HG02763 (cell line): ENCODE measurements around the gene GSTT4.
"Not testable (repeated sequence)": the region's sequence is repeated elsewhere in the genome, so short reads cannot be mapped to it uniquely, and the experiment has no call there.

ENCODE experiments used
- ATAC-seq: cut with Tn5 transposase; IDR thresholded peaks from one replicate; pipeline ENCODE4 v1.9.1; 2021; ENCODE audit warnings: mild to moderate bottlenecking, moderate library complexity; ENCODE audit not compliant: unreplicated experiment

Gene GSTT4

GRCh38 chr22:24025475-24025874 lies 20.2 kb upstream of the GSTT4 start:
- ATAC-seq: no peak

- no peak for ATAC-seq
Measured at GRCh38 chr22:24024354-24024753, 19.1 kb upstream of the GSTT4 start.

DNA sequence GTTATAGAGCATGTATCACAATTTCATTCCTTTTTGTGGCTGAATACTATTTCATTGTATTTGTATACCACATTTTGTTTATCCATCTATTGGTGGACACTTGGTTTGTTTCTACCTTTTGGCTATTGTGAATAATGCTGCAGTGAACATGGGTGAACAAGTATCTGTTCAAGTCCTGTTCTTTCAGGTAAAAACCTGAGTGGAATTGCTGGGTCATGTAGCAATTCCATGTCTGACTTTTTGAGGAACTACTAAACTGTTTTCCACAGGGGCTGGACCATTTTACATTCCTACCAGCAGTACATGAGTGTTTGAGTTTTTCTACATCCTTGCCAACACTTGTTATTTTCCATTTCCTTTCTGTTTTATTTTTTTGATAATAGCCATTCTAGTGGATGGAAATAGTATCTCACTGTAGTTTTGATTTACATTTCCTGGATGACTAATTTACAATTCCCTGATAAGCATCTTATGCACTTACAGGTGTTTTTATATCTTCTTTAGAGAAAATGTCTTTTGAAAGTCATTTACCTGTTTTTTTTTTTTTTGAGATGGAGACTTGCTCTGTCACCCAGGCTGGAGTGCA lies 18.0 kb upstream of the GSTT4 start:
- ATAC-seq: no peak

DNA sequence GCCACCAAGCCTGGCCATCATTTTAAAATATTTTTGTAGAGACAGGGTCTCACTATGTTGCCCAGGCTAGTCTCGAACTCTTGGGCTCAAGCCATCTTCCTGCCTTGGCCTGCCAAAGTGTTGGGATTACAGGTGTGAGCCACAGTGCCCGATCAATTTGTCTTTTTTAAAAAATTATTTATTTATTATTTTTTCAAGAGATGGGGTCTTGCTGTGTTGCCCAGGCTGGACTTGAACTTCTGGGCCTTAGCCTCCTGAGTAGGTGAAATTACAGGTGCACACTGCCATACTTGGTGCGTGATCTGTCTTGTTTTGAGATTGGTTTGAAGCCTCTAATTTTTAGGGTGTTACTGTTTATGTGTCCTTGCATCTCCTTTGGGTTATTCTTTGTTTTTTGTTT lies 16.1 kb upstream of the GSTT4 start:
- ATAC-seq: no peak

DNA sequence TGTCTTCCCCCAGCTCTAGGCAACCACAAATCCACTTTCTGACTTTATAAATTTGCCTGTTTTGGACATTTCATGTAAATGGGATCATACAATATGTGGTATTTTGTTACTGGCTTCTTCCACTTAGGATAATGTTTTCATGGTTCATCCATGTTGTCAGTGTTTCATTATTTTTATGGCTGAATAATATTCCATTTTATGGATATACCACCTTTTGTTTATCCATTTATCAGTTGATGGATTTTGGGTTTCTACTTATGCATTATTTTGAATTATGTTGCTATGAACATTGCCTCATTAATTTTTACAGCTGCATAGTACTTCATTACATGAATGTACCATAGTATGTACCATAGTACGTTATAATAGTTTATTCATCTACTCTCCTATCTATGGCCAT lies 10.9 kb upstream of the GSTT4 start:
- no peak for ATAC-seq

- ATAC-seq: no peak
Measured at GRCh38 chr22:24011735-24012068, 6.4 kb upstream of the GSTT4 start.

DNA sequence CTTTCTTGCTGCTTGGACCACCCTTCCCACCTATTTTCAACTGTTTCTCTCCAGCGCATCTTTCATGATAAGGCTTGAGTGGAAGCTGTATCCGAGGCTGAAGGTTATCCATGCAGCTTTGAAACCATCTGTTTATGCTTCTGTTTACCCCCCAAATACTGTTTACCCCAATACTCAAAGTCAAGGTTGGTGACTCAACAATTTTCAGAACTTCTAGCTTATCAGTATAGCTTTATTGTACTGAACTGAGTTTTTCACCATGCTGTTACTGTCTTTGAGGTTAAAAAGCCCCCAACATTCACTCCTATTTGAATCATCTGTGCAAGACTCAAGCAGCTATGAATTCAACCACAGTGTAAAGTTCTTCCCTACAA lies 4.8 kb upstream of the GSTT4 start:
- no peak for ATAC-seq

- no peak for ATAC-seq
Measured at GRCh38 chr22:24009227-24010017, 4.2 kb upstream of the GSTT4 start.

DNA sequence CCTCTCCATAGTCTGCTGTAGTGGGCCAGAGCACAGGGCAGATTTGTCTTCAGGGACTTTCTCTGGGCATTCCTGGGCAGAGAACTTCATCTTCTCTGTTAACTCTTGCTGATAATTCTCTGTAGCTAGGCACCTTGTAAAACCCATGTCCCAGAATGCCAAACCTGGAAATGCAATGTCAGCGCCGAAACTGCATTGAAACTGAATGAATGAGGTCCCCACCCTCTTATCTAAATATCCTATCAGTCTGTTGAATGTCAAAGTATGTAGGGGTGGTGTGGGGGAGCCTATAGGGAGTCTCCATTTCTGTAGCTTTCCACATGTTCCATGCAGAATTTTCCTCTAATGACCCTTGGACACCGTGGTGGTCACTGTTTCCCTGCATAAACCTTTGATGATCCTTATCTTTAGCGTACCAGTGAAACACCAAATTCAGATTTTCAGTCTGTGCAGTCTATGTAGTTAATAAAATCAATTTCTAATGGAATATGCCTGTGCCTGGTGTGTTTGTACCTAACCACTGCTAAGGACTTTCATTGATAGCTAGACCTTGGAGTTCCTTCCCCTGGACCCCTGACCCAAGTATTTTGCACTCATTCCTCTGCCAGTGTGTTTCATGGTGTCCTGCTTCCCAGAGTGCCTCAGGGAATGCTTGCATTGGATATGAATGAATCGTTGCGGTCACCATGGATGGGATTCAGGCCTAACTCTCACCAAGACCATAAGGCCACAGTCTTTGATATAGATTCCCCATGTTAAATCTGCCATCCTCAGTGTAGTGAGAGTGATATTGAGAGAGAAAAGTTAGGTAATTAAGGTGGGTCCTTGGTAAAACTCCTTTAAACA lies 3.4 kb upstream of the GSTT4 start:
- no peak for ATAC-seq

GRCh38 chr22:24008022-24008283 lies 2.7 kb upstream of the GSTT4 start:
- ATAC-seq: no peak

DNA sequence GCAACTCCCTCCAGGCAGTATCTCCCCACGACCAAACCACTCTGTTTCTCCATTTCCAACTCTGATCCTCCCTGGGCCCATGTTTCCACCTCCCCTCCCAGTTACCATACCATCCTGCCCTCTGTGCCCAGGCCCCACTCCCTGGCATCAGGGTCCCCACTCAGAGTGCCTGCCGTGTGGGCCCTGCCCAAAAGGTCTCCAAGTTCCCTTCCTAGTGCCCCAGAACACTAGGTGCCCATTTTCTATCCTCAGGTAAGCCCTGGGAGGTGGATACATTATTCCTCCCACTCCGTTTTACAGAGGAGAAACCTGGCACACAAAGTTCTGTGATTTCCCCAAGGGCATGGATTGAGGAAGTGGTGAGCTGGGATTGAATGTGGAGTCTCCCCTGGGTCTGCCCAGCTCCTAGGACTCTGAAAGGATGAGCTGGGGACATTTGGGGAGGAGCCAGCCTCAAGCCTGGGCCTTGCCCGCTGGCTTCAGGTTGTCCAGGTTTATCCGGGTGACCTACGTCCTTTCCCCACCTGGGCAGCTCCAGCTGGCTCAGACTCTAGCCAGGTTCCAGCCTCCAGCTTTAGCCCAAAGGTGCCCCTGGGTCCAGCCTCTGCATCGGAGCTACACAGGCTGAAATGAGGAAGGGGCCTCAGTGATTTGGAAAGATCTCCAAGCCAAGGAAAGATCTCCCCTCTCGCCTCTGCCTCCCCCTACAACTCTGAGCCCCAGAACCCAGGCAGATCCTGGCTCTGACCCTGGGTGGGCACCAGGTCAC lies 2.2 kb upstream of the GSTT4 start:
- no peak for ATAC-seq

DNA sequence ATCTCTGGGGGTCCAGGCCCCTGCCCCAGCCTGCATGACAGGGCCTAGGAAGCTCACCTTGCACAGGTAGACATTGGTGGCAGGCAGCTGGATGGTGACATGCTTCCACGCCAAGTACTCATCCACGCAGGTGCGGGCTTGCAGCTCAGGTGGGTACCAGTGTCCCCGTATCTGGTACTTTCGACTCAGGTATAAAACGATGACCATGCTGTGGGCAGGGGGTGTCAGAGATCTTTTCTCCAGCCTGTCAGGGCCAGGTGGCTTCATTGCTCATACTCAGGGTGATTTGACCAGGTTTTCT lies 1.6 kb upstream of the GSTT4 start:
- ATAC-seq: no peak

DNA sequence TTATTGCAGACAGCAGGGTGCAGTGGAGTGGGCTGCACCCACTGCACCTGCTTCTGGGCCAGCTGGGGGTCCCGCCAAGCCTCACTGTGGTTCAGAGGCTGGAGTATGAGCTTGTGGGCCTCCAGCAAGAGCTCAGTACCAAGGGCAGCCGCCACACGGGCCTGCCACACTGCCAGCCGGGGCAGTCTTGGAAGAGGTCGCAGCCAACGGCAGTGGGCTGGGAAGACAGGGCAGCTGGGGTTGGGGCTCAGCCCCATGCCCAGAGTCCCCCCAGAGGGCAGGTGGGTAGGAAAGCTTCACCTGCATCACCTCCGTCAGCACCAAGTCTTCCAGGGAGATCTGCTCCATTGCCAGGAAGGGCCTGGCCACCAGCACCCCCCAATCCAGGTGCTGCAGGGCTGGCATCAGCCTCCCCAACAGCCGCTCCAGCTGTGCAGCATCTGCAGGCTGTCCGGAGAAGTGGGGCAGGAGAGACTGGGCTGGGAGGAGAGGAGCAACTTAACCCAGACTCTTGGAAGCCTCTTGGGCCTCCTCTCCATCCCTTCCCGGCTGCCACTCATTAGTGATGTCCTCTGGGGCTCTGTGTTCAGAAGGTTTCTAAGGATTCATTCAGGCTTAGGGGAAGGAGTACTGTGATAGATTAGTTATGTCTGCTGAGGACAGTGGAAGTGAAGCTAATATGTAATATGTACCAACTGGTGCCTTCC lies 1.1 kb upstream of the GSTT4 start:
- ATAC-seq: no peak

DNA sequence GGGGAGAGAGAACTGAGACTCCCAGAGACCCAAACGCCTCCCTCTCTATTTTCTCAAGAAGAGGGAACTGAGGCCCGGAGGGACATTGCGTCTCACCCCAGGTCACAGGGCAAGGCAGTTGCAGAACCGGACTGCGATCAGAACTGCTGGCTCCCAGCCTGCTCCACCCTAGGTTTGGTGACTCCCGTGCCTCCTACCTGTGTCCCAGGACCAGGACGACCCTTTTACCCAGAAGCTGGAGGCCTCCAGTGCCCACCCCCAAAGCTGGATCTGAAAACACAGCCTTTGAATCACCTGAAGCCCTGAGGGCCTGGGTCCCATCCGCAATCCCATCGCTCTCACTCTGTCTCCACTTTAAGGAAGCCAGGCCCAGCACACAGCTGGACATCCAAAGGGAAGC lies 1.4 kb downstream of the GSTT4 start:
- no peak for ATAC-seq

DNA sequence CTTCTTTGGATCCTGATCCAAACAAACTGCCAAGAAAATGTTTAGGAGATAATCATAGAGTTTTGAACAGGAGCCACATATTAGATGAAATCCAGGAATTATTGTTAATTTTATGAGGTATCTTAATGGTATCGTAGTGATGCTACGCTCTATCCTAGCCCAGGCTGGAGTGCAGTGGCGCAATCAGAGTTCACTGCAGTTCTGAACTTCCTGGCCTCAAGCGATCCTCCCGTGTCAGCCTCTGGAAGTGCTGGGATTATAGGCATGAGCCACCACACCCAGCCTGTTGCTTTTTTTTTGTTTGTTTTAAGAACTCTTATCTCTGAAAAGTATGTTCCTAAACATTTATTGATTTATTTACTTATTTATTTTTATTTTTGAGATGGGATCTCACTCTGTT lies 2.4 kb downstream of the GSTT4 start:
- ATAC-seq: no peak

- ATAC-seq: no peak
Measured at GRCh38 chr22:24002272-24002671, 3.0 kb downstream of the GSTT4 start.

DNA sequence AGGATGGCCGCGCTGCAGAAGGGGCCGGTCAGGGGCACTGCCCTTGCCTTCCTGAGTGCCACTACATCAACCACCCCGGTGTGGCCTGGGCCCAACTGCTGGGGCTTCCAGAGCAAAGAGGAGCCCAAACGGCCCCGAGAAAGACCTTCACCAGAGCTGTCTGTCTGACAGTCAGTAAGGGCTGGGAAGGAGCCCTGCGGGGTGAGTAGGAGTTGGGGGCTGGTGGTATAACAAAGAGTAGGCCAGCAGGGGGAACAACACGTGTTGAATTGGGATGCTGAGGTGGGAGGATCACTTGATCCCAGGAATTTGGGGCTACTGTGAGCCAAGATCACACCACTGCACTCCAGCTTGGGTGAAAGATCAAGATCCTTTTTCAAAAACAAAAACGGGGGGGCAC lies 3.9 kb downstream of the GSTT4 start:
- ATAC-seq: no peak

DNA sequence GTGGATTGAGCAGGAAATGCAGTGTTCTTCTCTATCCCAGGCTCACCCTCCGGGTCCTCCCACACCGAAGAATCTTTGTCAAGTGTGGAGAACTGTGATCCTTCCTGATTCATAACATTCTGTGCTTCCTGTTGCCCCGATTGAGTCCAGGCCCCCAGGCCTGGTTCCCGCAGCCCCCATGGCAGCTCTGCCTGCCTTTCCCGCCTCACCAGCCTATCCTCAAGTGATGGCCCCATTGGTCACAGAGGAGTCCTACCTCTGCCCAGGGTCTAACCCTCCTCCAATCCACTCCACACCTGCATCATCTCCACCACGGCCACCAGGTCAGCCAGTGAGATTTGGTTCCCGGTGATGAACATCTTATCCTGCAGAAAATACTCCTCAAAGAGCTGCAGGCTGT lies 5.5 kb downstream of the GSTT4 start:
- not testable (repeated sequence) for ATAC-seq

DNA sequence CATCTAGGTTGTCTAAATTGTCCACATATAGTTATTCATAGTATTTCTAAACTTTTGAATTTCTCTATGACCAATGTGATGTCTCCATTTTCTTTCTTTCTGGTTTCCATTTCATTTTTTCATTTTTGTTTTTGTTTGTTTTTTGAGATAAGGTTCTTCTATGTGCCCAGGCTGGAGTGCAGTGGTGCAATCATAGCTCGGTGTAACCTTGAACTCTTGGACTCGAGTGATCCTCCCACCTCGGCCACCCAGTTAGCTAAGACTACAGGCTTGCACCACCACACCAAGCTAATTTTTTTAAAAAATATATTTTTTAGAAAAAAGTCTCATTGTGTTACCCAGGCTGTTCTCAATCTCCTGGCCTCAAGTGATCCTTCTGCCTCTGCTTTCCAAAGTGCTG lies 8.2 kb downstream of the GSTT4 start:
- no peak for ATAC-seq

DNA sequence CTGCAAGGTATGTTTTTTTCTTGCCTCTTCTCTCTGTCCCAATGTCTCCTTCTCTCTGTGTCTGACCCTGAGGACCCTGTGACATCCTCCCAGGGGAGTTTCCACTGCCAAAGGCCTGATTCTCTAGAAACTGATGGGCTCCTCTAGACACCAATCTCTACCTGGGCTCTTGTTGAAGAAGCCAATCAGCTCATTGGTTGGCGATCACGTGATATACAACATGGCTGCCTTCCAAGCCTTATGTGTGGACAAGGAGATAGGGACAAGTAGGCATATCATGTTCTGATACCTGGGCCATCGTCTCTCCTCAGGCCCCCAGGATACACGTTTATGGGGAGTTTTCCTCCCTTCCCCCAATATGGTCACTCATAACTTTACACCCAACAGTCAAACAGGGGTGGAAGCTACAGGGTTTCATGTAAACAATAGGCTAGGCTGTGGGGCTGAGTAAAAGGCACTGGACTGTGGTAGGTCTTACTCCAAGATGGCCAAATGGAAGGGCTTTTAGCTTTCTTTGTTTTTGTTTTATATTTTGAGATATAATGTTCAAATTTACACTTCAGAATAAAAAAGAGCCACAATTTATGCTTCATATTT lies 11.6 kb downstream of the GSTT4 start:
- not testable (repeated sequence) for ATAC-seq

DNA sequence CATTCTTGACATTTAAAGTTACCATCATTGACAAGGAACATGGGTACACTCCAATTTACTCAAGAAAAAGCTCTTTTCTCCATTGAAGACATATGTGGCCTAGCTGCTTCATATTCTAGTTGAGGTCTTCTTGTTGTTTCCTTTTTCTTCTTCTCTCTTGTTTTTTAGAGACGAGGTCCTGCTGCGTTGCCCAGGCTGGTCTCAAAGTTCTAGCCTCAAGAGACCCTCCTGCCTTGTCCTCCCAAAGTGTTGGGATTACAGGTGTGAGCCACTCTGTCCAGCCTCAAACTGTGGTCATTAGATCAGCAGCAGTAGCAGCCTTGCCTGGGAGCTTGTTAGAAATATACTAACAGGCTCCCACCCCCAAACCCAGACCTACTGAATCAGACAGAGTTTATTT lies 12.2 kb downstream of the GSTT4 start:
- not testable (repeated sequence) for ATAC-seq
